Right ventricle myocardium inferior (tissue), 1 donor: ENCODE results near the gene TAAR6. TPM values are rescaled to one million over a fixed set of nuclear protein-coding genes. Genes with fewer than 3 reads are reported as not detected.
"Not testable (repeated sequence)": the region's sequence is repeated elsewhere in the genome, so short reads cannot be mapped to it uniquely, and the experiment has no call there.

ENCODE experiments used
- ATAC-seq: fragments of 200-7000 bp; cut with Tn5 transposase; one replicate; pipeline ENCODE4 v1.9.1; 2020; ENCODE audit warnings: mild to moderate bottlenecking, moderate library complexity
- DNase-seq: peaks from one replicate; pipeline ENCODE4 v3.0.0; 2021; ENCODE audit errors: missing footprints
- intact Hi-C: fragments of 100-400 bp; cut with DNase I; formaldehyde crosslinking; loops from one replicate; pipeline ENCODE4 v1.11.0; 2022
- total RNA-seq: library from RNA; stranded (reverse); fragmentation: NEBNext Ultra II Directional; extraction: Animal tissue kit (Norgen Biotek cat#: 25700); gene quantifications from one replicate; pipeline ENCODE4 v1.2.1, GENCODE V29; 2021
- donor health status: DM: no; HTN: yes; CAD: no; lungs with severe emphysema.

The TAAR6 gene
- total RNA-seq, 1 donor from 2014 or later = not detected

DNA sequence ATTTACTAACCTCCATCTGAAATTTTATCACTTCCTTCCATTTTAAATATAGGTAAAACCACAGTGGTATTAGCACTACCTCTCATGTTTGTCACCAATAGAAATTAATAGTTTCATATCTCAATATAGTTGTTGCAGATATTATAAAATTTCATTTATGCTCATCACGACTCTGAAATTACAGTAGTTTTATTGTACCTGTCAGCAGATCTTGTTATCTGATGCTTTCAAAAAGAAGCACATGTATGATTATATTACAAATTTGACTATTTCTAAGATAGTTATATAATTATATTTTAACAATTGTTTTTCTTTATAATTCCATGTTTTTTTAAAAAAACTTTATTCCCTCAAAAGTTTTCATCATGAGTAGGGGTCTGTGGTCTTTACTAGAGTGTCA lies 14.6 kb downstream of the TAAR6 start:
- no peak for ATAC-seq
- intact Hi-C loops = no loop called here
- no peak for DNase-seq

- ATAC-seq (no peak), DNase-seq (no peak)
- intact Hi-C loops = no loop called here
Observed at GRCh38 chr6:132587424-132587823, 17.3 kb downstream of the TAAR6 start.

DNA sequence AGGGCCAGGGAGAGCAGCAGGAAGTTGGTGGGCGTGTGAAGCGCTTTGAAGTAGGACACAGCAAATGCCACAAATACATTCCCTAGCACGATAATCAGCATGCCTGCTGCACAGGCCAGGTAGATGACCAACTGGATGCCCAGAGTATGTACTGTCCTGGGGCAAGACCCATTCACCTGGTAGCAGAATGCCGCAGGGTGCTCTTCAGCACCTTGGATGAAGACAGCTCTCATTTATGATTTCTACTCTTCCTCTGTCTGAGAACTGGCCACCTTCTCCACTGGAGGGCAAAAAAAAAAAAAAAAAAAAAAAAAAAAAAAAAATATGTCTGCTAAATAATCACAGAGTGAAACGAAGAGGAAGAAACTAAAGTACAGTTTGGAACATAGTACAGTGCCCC lies 19.3 kb downstream of the TAAR6 start, which contains the start of gene TAAR5:
TSS of gene TAAR5 (minus strand) at position 288 of the 400 bp plus-strand sequence. CDS start at position 233, 55 bp downstream.
- intact Hi-C loops = no loop called here

GRCh38 chr6:132590362-132590761 lies 20.2 kb downstream of the TAAR6 start:
- DNase-seq (no peak), ATAC-seq (no peak)
- intact Hi-C loops = no loop called here

More for the DNA sequence above, 19.3 kb downstream of the TAAR6 start, which contains the start of gene TAAR5:
- no peak for ATAC-seq
- no peak for DNase-seq

DNA sequence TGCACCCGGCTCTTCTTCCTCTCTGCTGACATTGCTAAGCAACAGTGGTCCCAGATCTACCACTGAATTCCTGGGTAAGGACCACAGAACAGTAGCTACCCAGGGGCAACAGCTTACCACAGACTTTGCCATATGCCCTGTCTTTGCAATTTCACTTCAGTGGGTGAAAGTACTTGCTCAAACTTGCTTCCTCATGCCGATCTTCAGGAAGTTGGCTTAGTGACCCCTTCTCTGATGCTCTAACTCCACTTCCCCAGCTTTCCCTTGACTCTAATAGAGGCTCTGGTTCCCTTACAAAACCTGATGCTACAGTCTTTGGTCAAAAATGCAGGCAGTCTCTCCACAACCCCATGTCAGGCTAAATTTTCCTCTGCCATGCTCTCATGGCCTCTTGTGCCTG lies 22.7 kb downstream of the TAAR6 start:
- no peak for ATAC-seq
- DNase-seq = no peak
- intact Hi-C loops = no loop called here

GRCh38 chr6:132596201-132596600 lies 26.1 kb downstream of the TAAR6 start:
- DNase-seq = no peak
- no peak for ATAC-seq
- intact Hi-C loops = no loop called here

DNA sequence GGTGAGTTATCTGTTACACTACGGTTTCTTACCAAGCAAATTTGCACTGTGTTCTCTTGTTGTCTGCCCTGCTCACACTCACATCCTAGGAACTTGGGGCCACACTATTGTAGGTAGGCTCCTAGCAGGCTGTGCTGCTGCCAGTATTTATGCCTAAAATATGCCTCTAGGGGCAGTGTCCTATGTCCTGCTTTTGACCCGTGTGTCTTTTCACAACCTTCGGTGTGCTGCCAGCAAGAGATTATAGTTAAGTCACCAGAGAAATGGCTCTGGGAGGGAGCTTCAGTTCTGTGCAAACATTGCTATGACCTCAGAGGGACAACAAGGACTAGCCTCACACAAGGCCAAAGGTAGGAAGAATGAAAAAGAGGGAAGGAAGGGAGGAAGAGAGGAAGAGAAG lies 28.4 kb downstream of the TAAR6 start:
- ATAC-seq = no peak
- intact Hi-C loops = no loop called here
- no peak for DNase-seq

GRCh38 chr6:132600900-132601299 lies 30.8 kb downstream of the TAAR6 start:
- intact Hi-C loops, DNase-seq, ATAC-seq: not testable (repeated sequence)

- DNase-seq (no peak), ATAC-seq (no peak)
- intact Hi-C loops = no loop called here
Observed at GRCh38 chr6:132604635-132605152, 34.6 kb downstream of the TAAR6 start.

GRCh38 chr6:132607544-132608233 lies 37.6 kb downstream of the TAAR6 start:
- intact Hi-C loops = no loop called here
- no peak for ATAC-seq

GRCh38 chr6:132611616-132612015 lies 41.5 kb downstream of the TAAR6 start:
- DNase-seq (no peak), ATAC-seq (no peak)
- intact Hi-C loops = no loop called here

More at GRCh38 chr6:132607544-132608233, 37.6 kb downstream of the TAAR6 start:
- no peak for DNase-seq

GRCh38 chr6:132612449-132613108 lies 42.5 kb downstream of the TAAR6 start:
- no peak for DNase-seq
- ATAC-seq = no peak
- intact Hi-C loops = no loop called here

DNA sequence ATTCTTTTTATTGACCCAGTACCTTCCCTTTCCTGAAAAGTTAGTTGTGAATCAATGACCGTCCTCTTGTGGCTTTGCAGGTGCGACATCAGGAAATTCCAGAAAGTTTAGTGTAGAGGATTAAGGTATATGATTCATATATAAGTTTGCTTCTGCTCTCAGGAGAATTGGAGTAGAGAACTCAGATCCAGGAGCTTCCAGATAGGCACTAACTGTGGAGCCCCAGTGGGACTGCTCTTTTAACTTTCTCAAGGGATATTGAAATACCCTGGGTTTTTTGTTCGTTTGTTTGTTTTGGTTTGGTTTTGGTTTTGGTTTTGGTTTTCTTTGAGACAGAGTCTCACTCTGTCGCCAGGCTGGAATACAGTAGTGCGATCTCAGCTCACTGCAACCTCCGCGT lies 44.4 kb downstream of the TAAR6 start:
- no peak for ATAC-seq
- intact Hi-C loops = no loop called here
- DNase-seq = no peak

DNA sequence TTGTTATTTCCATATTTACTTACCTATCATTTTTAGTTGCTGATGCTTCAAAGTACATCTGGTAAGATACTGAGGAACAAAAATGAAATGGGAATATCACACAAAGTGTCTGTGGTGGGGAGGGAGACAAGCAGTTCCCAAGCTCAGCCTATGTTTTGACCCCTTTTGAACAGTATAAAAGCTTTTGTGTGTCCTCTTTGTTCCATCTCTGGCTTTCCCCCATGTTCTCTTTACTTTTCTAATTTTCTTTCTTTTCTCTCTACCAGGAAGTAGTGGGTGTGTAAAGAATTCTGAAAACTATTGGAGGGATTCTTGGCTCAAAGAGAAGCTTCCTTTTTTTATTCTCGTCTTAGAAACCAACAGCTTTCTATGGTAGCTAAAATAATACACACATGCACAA lies 46.6 kb downstream of the TAAR6 start:
- intact Hi-C loops = no loop called here
- ATAC-seq (no peak), DNase-seq (no peak)

Other genes starting within 250 kb of the TAAR6 start
- gene MOXD1, start 168.8 kb upstream of the TAAR6 start, total RNA-seq = 3.1 TPM
- gene STX7, start 57.2 kb upstream of the TAAR6 start, total RNA-seq = 53.3 TPM
- not detected for gene TAAR9, start 32.0 kb upstream of the TAAR6 start, total RNA-seq
- not detected for gene TAAR8, start 17.6 kb upstream of the TAAR6 start, total RNA-seq
- not detected for gene TAAR5, start 19.4 kb downstream of the TAAR6 start, total RNA-seq
- gene TAAR2, start 54.0 kb downstream of the TAAR6 start, total RNA-seq = not detected
- not detected for gene TAAR1, start 88.9 kb downstream of the TAAR6 start, total RNA-seq
- 2.2 TPM for gene VNN1, start 143.7 kb downstream of the TAAR6 start, total RNA-seq
- gene VNN2, start 187.6 kb downstream of the TAAR6 start, total RNA-seq = 2.8 TPM
- gene SLC18B1, start 228.3 kb downstream of the TAAR6 start, total RNA-seq = 2.8 TPM
- gene RPS12, start 244.2 kb downstream of the TAAR6 start, total RNA-seq = 561 TPM